PC-3 (cell line): ENCODE measurements around the gene FOXP1.

Experiments
- EZH2phosphoT487 ChIP-seq: fragments of 300-600 bp; sonication (generic); IDR thresholded peaks from 2 replicates; pipeline ENCODE4 v1.6.1; 2018; ENCODE audit warnings: mild to moderate bottlenecking, antibody characterized with exemption, low read length, borderline replicate concordance
- TF ChIP-seq, protein P1 (sequence below): fragments of 300-600 bp; sonication (generic); conservative IDR thresholded peaks from 2 replicates; pipeline ENCODE4 v1.5.1; 2017; ENCODE audit warnings: antibody characterized with exemption, low read depth, mild to moderate bottlenecking, low read length

DNA sequence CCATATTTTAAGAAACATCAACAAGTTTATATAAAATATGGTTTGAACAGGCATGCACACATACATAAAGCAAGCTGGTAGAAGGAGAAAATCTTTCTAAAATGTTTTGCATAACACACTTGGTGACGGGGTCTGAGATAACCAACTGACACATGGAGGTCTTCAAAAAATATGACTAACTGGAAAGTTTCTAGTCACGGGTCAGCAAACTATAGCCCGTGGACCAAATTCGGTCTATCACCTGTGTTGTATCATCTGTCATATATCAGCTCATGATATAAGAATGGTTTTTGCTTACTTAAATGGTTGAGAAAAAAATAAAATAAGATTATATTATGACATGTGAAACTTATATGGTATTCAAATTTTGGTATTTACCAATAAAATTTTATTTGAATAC, 465.1 kb downstream of the FOXP1 start:
- TF ChIP-seq, protein P1, sequence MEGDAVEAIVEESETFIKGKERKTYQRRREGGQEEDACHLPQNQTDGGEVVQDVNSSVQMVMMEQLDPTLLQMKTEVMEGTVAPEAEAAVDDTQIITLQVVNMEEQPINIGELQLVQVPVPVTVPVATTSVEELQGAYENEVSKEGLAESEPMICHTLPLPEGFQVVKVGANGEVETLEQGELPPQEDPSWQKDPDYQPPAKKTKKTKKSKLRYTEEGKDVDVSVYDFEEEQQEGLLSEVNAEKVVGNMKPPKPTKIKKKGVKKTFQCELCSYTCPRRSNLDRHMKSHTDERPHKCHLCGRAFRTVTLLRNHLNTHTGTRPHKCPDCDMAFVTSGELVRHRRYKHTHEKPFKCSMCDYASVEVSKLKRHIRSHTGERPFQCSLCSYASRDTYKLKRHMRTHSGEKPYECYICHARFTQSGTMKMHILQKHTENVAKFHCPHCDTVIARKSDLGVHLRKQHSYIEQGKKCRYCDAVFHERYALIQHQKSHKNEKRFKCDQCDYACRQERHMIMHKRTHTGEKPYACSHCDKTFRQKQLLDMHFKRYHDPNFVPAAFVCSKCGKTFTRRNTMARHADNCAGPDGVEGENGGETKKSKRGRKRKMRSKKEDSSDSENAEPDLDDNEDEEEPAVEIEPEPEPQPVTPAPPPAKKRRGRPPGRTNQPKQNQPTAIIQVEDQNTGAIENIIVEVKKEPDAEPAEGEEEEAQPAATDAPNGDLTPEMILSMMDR: no peak
- no peak for TF ChIP-seq EZH2phosphoT487
